Pancreas (tissue), 10 donors: ENCODE results near the gene CCDC30. TPM values are rescaled to one million over a fixed set of nuclear protein-coding genes. Genes with fewer than 3 reads are reported as not detected.

ENCODE experiments used
- ATAC-seq, 4 donors: fragments of 200-7000 bp; cut with Tn5 transposase; one replicate each; pipeline versions ENCODE4 v1.8.0 to v1.9.1; 2020; ENCODE audit warnings: mild to moderate bottlenecking in 4 of 4, moderate library complexity in 4 of 4
- DNase-seq, 6 donors: peaks; one replicate each; pipeline ENCODE4 v3.0.0-alpha.2; 2020
- FAIRE-seq: peaks from 2 replicates; lab custom pipeline; 2012; peaks lifted over from hg19 to GRCh38; lab: Jason Lieb, UNC
- H3K27ac ChIP-seq, 4 donors: fragments of 200-600 bp; sonication (generic); 1 replicate in 3 of 4; 2 replicates in 1 of 4; pipeline versions ENCODE4 v1.5.0 to v1.8.0; 2020
- H3K27me3 ChIP-seq, 4 donors: fragments of 200-600 bp; one replicate each; pipeline ENCODE4 v1.8.0; 2021
- H3K36me3 ChIP-seq, 3 donors: fragments of 200-600 bp; sonication (generic) in 1 of 3; one replicate each; pipeline versions ENCODE4 v1.5.0 to v1.8.0; 2020 to 2021
- H3K4me1 ChIP-seq, 3 donors: fragments of 200-600 bp; one replicate each; pipeline ENCODE4 v1.8.0; 2021
- H3K4me3 ChIP-seq, 4 donors: fragments of 200-600 bp; sonication (generic) in 2 of 4; one replicate each; pipeline versions ENCODE4 v1.5.0 to v1.8.0; 2020 to 2021
- H3K9me3 ChIP-seq, 4 donors: fragments of 200-600 bp; one replicate each; pipeline ENCODE4 v1.8.0; 2021
- WGBS, 2 donors: extraction: QIAGEN DNeasy Blood & Tissue Kit; methylation state at CpG; one replicate each; pipeline ENCODE4 v1.1.7; 2013; 5-methylcytosine and 5-hydroxymethylcytosine counted together
- intact Hi-C, 3 donors: fragments of 100-400 bp; cut with DNase I; formaldehyde crosslinking; loops; one replicate each; pipeline versions ENCODE4 v1.11.1 to v1.14.2; 2022
- polyA plus RNA-seq, 2 donors: library from polyadenylated mRNA; stranded (reverse); fragments of 200-250 nt; gene quantifications; one replicate each; pipeline ENCODE4 v1.2.3, GENCODE V29; 2013
- total RNA-seq, 6 donors: library from RNA; stranded (reverse); fragmentation: NEBNext Ultra II Directional in 4 of 6; extraction: Animal tissue kit (Norgen Biotek cat#: 25700) in 4 of 6; gene quantifications; one replicate each; pipeline versions ENCODE4 v1.2.1 to v1.2.4, GENCODE V29; 2021 to 2023
- TF ChIP-seq, protein P1 (sequence below), 4 donors: fragments of 200-600 bp; sonication (generic) in 3 of 4; IDR thresholded peaks; one replicate each; pipeline versions ENCODE4 v1.5.0 to v1.8.0; 2021; ENCODE audit warnings: antibody characterized with exemption in 4 of 4
- donor health status: healthy with polysubstance abuse.
- donor health status: DM: no; HTN: no; CAD: no; lungs with moderate emphysema.
- donor health status: DM: no; HTN: no; CAD: no.
- donor health status: control.
- donor health status: control.
- donor health status: Bipolar disorder and iron deficiency.
- donor health status: DM: yes; HTN: yes; CAD: no.
- donor health status: DM: no; HTN: no; CAD: no.
- donor health status: DM: no; HTN: no; CAD: no.
- donor health status: DM: yes; HTN: yes; CAD: no.

Gene CCDC30
- total and polyA plus RNA-seq, 8 donors: 2.0 to 5.6 (median 3.0) TPM

DNA sequence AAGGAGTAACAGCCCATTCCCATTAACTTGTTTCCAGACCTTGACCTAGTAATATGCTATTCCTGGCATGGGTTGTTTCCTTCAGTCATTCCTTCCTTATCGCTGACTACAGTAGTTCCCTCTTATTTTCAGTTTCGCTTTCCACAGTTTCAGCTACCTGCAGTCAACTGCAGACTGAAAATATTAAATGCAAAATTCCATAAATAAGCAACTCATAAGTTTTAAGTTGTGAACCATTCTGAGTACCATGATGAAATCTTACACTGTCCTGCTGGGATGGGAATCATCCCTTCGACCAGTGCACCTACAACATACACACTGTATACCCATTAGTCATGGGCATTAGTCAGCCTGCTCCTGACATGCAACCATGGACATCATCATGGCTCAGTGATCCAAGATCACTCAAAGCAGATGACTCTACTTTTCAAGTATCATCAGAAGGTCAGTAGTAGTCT lies 66.7 kb downstream of the CCDC30 start:
- H3K4me1 ChIP-seq: no peaks in the 10 kb centered on the region
- TF ChIP-seq, protein P1, sequence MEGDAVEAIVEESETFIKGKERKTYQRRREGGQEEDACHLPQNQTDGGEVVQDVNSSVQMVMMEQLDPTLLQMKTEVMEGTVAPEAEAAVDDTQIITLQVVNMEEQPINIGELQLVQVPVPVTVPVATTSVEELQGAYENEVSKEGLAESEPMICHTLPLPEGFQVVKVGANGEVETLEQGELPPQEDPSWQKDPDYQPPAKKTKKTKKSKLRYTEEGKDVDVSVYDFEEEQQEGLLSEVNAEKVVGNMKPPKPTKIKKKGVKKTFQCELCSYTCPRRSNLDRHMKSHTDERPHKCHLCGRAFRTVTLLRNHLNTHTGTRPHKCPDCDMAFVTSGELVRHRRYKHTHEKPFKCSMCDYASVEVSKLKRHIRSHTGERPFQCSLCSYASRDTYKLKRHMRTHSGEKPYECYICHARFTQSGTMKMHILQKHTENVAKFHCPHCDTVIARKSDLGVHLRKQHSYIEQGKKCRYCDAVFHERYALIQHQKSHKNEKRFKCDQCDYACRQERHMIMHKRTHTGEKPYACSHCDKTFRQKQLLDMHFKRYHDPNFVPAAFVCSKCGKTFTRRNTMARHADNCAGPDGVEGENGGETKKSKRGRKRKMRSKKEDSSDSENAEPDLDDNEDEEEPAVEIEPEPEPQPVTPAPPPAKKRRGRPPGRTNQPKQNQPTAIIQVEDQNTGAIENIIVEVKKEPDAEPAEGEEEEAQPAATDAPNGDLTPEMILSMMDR (IDR thresholded peaks at IDR 0.05): no peak
- no peaks in the 10 kb centered on the region for H3K9me3 ChIP-seq
- intact Hi-C loops: no loop called here
- no peaks in the 10 kb centered on the region for H3K36me3 ChIP-seq
- DNase-seq (no peak), FAIRE-seq (no peak), ATAC-seq (peak in 2 of 4 donors; percentile 59 to 76)
- no peak overlapping the region for H3K27ac ChIP-seq
- 89 to 92% methylated on average over 3 of the region's 3 CpGs for WGBS, 2 donors
- H3K4me3 ChIP-seq: no peak overlapping the region
- H3K27me3 ChIP-seq: no peaks in the 10 kb centered on the region

DNA sequence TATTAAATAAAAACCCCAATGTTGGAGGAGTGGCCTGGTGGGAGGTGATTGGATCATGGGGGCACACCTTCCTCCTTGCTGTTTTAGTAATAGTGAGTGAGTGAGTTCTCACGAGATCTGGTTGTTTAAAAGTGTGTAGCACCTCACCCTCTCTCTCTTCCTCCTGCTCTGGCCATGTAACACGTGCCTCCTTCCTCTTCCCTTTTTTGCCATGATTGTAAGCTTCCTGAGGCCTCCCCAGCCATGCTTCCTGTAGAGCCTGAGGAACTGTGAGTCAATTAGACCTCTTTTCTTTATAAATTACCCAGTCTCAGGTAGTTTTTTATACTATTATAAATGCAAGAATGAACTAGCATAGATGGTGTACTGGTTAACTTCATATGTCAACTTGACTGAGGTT lies 68.0 kb downstream of the CCDC30 start:
- TF ChIP-seq, protein P1 (IDR thresholded peaks at IDR 0.05): no peak
- H3K4me3 ChIP-seq: no peak overlapping the region
- no peaks in the 10 kb centered on the region for H3K4me1 ChIP-seq
- intact Hi-C loops: no loop called here
- ATAC-seq (no peak), DNase-seq (no peak), FAIRE-seq (no peak)
- H3K9me3 ChIP-seq: no peaks in the 10 kb centered on the region
- no peaks in the 10 kb centered on the region for H3K27me3 ChIP-seq
- H3K36me3 ChIP-seq: no peaks in the 10 kb centered on the region
- no peak overlapping the region for H3K27ac ChIP-seq
- 72 to 80% methylated on average over 2 of the region's 2 CpGs for WGBS, 2 donors

DNA sequence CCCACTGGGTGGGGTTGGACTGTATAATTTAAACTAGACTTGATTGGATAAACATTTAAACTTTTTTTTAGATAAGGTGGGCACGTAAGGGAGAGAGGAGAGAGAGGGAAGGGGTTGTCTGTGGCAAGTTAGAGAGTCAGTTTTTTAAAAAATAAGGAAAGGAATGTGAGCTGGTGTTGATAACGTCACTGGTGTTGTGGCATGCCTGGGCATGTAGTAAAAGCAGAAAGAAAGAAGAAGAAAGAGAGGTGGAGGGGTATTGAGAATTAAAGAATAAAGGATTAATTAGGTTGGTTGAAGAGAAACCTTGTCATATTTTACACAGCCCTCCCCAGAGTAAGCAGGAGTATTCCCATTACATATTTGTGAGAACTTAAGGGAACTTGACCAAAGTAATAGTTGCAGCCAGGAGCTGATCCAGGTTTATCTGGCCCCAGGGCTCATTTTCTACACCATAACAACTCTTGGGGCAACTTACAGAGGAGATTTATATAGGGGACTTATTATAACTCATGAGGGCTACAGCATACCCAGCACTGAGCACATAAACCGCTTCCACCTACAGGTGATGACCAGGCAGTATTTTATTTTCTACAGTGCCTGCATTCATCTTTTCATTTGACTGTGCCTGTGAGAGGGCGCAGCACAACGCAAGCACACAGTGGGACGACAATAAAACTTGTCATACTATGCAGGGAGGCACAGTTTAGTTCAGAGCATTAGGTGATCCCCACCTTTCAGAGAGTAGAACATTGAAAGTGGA lies 70.2 kb downstream of the CCDC30 start:
- Histone ChIP-seq H3K27ac (no peak overlapping the region), H3K9me3 (no peaks in the 10 kb centered on the region), H3K27me3 (no peaks in the 10 kb centered on the region), H3K36me3 (no peaks in the 10 kb centered on the region), H3K4me3 (no peak overlapping the region), H3K4me1 (no peaks in the 10 kb centered on the region)
- intact Hi-C loops: no loop called here
- TF ChIP-seq, protein P1 (IDR thresholded peaks at IDR 0.05): no peak
- 79 to 85% methylated on average over 6 of the region's 6 CpGs for WGBS, 2 donors
- no peak for DNase-seq
- no peak for FAIRE-seq
- no peak for ATAC-seq

DNA sequence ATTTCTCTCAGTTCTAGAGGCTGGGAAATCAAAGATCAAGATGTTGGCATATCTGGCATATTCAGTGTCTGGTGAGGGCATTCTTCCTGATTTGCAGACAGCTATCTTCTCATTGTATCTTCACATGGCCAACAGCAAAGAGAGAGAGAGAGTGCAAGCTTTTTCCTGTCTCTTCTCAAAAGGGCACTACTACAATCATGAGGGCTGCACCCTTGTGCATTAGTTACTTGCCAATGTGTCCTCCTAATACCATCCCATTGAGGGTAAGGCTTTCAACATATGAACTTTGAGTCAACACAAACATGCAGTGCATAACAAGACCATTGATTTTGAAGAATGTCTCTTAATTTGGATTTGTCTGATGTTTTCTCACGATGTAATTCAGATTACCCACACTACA lies 78.0 kb downstream of the CCDC30 start:
- Histone ChIP-seq H3K27me3 (no peaks in the 10 kb centered on the region), H3K4me1 (no peaks in the 10 kb centered on the region), H3K27ac (no peak overlapping the region), H3K4me3 (no peak overlapping the region), H3K9me3 (no peaks in the 10 kb centered on the region), H3K36me3 (no peaks in the 10 kb centered on the region)
- 64 to 66% methylated on average over 1 of the region's 1 CpG for WGBS, 2 donors
- ATAC-seq (no peak), FAIRE-seq (no peak), DNase-seq (no peak)
- TF ChIP-seq, protein P1 (IDR thresholded peaks at IDR 0.05): no peak
- intact Hi-C loops: no loop called here

DNA sequence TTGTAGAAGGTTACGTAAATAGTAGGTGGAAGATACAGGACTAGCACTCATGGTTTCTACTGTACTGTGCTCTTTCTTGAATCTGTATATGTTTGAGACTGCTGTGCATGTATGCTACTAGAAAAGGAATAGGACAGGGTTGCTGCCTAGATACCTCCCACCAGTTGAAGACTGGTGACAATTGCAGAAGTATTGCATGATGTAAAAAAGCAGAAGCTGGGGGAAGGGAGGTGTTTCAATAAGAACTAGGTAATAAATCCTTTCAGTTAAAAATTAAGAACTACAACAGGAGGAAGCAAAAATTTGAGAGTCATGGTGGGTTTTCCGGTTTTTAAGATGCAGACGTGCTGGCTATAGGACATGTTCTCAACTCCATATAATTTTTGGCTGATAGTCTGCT lies 88.1 kb downstream of the CCDC30 start:
- FAIRE-seq: no peak
- WGBS, 2 donors: 87 to 90% methylated on average over 3 of the region's 3 CpGs
- no peaks in the 10 kb centered on the region for H3K9me3 ChIP-seq
- intact Hi-C loops: no loop called here
- no peak for ATAC-seq
- H3K27ac ChIP-seq: no peak overlapping the region
- no peak for DNase-seq
- no peaks in the 10 kb centered on the region for H3K36me3 ChIP-seq
- no peak overlapping the region for H3K4me3 ChIP-seq
- no peaks in the 10 kb centered on the region for H3K27me3 ChIP-seq
- TF ChIP-seq, protein P1 (IDR thresholded peaks at IDR 0.05): no peak
- no peaks in the 10 kb centered on the region for H3K4me1 ChIP-seq
